Measurements from ENCODE around the gene POLE.

GRCh38 chr12:132718644-132719043, 31.5 kb upstream of the POLE start:
- no peak for TF ChIP-seq ARNT (IDR thresholded peaks at IDR 0.05)
- no peak for TF ChIP-seq HDGF (IDR thresholded peaks at IDR 0.05; ENCODE audit: borderline replicate concordance)
- TF ChIP-seq NFRKB (IDR thresholded peaks at IDR 0.05): no peak
- TF ChIP-seq ELF4 (IDR thresholded peaks at IDR 0.05): no peak
- TF ChIP-seq ZNF384 (IDR thresholded peaks at IDR 0.05): no peak
- TF ChIP-seq LEF1 (IDR thresholded peaks at IDR 0.05; ENCODE audit: borderline replicate concordance): no peak
- no peak for TF ChIP-seq FOXK2 (IDR thresholded peaks at IDR 0.05)
- TF ChIP-seq FOXA1 (IDR thresholded peaks at IDR 0.05): no peak
- no peak for TF ChIP-seq FOXM1 (IDR thresholded peaks at IDR 0.05; ENCODE audit: borderline replicate concordance)

All from HEK293T (cell line).